Muscle layer of colon (tissue), 2 donors: ENCODE measurements around the gene ANKS3.

Experiments
- H3K27ac ChIP-seq: one replicate; pipeline ENCODE4 v1.7.0; 2013; ENCODE audit warnings: low read depth, mild to moderate bottlenecking, low read length, moderate library complexity
- H3K27me3 ChIP-seq, 2 donors: one replicate each; pipeline ENCODE4 v1.7.0; 2013; ENCODE audit warnings: low read length in 2 of 2, mild to moderate bottlenecking in 2 of 2; ENCODE audit not compliant: insufficient read depth in 2 of 2, control insufficient read depth in 1 of 2
- H3K36me3 ChIP-seq: one replicate; pipeline ENCODE4 v1.7.0; 2013; ENCODE audit warnings: mild to moderate bottlenecking, low read length; ENCODE audit not compliant: insufficient read depth
- H3K4me1 ChIP-seq: one replicate; pipeline ENCODE4 v1.7.0; 2013; ENCODE audit warnings: mild to moderate bottlenecking, low read length; ENCODE audit not compliant: insufficient read depth
- H3K4me3 ChIP-seq, 2 donors: one replicate each; pipeline ENCODE4 v1.7.0; 2013; ENCODE audit warnings: low read length in 2 of 2, low read depth in 1 of 2, mild to moderate bottlenecking in 1 of 2, moderate library complexity in 1 of 2
- H3K9ac ChIP-seq: one replicate; pipeline ENCODE4 v1.7.0; 2013; ENCODE audit warnings: low read length
- H3K9me3 ChIP-seq: one replicate; pipeline ENCODE4 v1.7.0; 2013; ENCODE audit warnings: mild to moderate bottlenecking, low read length
- donor health status: abdominal sarcoma.
- donor health status: Adenocarcinoma of cecum.

ANKS3 gene

DNA sequence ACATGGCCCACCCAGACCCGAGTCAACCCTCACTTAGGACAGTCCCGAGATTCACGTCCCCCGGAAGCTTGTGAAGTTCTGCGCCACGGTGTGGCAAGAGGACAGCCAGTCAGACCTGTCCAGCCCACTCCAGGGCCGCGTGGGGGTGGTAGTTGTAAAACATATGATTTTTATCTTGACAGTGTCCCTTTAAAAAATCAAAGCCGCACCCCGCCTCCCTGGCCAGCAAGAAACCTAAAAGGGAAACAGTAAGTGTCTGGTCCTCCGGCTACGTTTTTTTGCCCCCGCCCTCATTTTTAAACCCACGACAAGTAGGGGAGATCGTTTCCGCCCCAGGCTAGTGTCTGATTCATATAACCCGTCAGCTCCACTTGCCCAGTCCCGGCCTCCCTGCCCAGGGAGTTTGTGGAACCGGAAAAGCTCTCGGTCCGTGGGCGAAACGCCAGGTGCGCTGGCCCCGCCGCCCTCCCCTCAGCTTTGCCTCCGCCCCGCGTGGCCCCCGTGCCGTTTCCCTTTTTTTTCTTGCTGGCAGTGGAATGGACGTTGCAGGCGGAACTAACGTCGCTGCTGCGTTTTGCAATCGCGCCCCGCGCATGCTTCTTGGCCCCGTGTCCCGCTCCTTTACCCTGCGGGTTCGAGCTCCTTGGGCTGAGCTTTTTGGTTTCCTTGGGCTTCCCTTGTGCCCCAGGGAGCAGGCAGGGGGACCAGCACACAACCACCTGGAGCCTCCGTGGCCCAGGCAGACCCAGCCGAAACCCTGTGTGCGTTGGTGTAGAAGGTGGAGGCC, 54.0 kb downstream of the ANKS3 start:
- Histone ChIP-seq H3K9ac (no peak overlapping the region), H3K4me1 (peaks cover 14% of the 10 kb centered on the region), H3K4me3 (peak overlapping the region; percentile 18 to 27), H3K27ac (peak overlapping the region; percentile 63), H3K36me3 (peaks cover 23% of the 10 kb centered on the region), H3K9me3 (no peaks in the 10 kb centered on the region), H3K27me3 (no peaks in the 10 kb centered on the region)

DNA sequence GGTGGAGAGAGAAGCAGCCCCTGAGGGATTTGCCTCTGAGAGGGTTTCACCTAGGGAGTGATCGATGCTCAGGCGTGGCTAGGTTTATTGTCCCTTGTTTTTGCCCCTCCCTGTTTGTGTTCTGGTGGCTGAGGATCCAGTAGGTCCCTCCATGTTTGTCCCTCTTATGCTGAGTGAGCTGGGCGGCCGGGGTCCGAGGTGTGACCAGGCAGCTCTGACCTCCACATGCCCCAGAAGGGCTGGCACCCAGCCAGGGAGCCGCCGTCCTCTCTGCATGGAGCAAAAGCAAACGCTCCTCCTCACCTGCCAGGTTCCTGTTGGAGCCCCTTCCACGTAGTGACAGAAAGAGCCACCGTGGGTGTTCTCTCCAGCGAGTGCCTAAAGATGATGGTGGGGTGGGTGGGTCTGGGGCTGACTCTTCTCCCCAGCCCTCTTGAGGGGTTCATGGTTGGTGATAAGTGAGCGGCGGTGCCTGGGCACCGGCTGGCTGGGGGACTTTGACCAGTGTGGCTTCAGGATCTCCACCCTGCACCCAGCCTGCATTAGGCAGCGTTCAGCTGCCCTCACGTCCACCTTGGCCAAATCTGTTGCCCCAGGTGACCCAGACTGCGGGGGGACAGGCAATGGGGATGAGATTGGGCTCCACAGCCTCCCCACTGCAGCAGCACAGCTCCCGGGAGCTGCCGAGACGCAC, 54.8 kb downstream of the ANKS3 start:
- Histone ChIP-seq H3K27me3 (no peaks in the 10 kb centered on the region), H3K36me3 (peaks cover 15% of the 10 kb centered on the region), H3K4me1 (peaks cover 14% of the 10 kb centered on the region), H3K9me3 (no peaks in the 10 kb centered on the region), H3K4me3 (peak overlapping the region; percentile 18 to 27), H3K9ac (no peak overlapping the region), H3K27ac (peak overlapping the region; percentile 63)

DNA sequence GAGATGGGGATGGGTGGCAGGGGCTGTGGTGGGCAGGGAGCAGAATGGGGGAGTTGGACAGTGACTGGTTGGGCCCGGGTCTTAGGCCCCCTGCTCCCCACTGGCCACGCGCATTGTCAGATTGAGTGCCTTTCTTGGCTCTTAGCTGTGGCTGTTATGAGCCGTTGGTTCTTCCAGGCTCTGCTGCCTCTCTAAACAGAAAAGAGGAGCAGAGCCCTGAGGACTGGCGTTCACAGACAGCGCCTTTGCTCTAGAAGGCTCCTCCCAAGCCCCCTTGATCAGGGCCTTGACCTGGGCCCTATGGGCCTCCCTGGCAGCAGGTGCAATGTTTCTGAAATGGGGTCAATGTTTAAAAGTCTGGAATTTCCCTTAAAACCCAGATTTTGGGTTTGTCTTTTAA, 55.5 kb downstream of the ANKS3 start:
- H3K9ac ChIP-seq = no peak overlapping the region
- H3K4me1 ChIP-seq = peaks cover 14% of the 10 kb centered on the region
- H3K27ac ChIP-seq = no peak overlapping the region
- H3K9me3 ChIP-seq = no peaks in the 10 kb centered on the region
- H3K4me3 ChIP-seq = no peak overlapping the region
- H3K36me3 ChIP-seq = peaks cover 12% of the 10 kb centered on the region
- no peaks in the 10 kb centered on the region for H3K27me3 ChIP-seq

GRCh38 chr16:4677994-4678393, 56.1 kb downstream of the ANKS3 start:
- H3K9ac ChIP-seq = no peak overlapping the region
- H3K4me1 ChIP-seq = peaks cover 13% of the 10 kb centered on the region
- H3K9me3 ChIP-seq = no peaks in the 10 kb centered on the region
- H3K4me3 ChIP-seq = no peak overlapping the region
- no peaks in the 10 kb centered on the region for H3K27me3 ChIP-seq
- no peak overlapping the region for H3K27ac ChIP-seq
- H3K36me3 ChIP-seq = peaks cover 18% of the 10 kb centered on the region

DNA sequence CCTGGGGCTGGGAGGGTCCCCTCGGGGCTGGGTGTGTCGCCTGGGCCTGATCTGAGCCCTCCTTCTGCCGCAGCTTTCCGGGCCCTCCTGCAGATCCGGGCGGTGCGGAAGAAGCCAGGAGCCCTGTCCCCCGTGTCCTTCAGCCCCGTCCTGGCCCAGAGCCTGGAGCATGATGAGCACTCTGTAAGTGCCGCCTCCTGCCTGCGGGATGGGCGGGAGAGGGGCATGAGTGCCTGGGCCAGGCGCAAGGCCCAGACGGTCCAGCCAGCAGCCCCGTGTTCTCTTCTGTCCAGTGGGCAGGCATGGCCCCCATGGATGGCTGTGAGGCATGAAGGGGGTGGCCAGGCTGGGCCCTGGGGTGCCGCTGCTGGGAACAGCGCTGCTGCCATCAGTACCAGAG, 56.7 kb downstream of the ANKS3 start:
- no peak overlapping the region for H3K27ac ChIP-seq
- no peak overlapping the region for H3K9ac ChIP-seq
- H3K4me1 ChIP-seq = peaks cover 7% of the 10 kb centered on the region

DNA sequence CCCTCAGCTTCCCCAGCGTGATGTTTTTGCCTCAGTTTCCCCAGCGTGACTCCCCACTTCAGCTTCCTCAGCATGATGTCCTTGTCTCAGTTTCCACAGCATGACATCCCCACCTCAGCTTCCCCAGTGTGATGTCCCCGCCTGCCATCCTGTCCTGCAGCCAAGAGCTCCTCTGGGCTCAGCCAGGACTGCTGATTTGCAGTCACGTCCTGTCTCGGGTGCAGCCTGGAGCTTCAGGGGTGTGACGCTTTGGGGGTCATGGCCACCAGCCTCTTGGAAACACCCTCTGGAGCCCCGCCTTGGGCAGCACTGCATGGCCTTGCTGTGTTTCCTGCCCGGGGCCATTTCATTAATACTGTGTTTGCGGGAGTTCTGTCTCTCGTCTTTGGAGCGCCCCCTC, 57.2 kb downstream of the ANKS3 start:
- H3K36me3 ChIP-seq = peaks cover 20% of the 10 kb centered on the region
- no peak overlapping the region for H3K4me3 ChIP-seq
- peaks cover 4% of the 10 kb centered on the region for H3K4me1 ChIP-seq
- no peaks in the 10 kb centered on the region for H3K9me3 ChIP-seq
- H3K9ac ChIP-seq = no peak overlapping the region
- H3K27me3 ChIP-seq = no peaks in the 10 kb centered on the region
- H3K27ac ChIP-seq = no peak overlapping the region

More for the DNA sequence above, 56.7 kb downstream of the ANKS3 start:
- Histone ChIP-seq H3K9me3 (no peaks in the 10 kb centered on the region), H3K4me3 (no peak overlapping the region), H3K36me3 (peaks cover 20% of the 10 kb centered on the region), H3K27me3 (no peaks in the 10 kb centered on the region)

GRCh38 chr16:4675864-4676786, 57.9 kb downstream of the ANKS3 start:
- peaks cover 26% of the 10 kb centered on the region for H3K36me3 ChIP-seq
- no peak overlapping the region for H3K4me3 ChIP-seq
- H3K9ac ChIP-seq = no peak overlapping the region
- peaks cover 4% of the 10 kb centered on the region for H3K4me1 ChIP-seq
- H3K27me3 ChIP-seq = no peaks in the 10 kb centered on the region
- no peaks in the 10 kb centered on the region for H3K9me3 ChIP-seq
- H3K27ac ChIP-seq = no peak overlapping the region

DNA sequence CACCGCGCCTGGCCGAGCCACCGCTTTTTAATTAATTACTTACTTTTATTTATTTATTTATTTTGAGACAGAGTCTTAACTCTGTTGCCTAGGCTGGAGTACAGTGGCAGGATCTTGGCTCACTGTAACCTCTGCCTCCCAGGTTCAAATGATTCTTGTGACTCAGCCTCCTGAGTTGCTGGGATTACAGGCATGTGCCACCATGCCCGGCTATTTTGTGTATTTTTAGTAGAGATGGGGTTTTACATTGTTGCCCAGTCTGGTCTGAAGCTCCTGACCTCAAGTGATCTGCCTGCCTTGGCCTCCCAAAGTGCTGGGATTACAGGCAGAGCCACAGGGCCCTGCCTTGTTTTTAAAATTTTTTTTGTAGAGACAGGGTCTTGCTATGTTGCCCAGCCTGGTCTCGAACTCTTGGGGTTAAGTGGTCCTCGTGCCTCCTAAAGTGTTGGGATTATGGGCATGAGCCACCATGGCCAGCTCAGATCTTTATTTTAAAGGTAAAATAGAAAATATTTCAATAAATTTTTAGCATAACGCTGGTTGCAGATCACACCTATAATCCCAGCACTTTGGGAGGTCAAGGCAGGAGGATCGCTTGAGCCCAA, 59.0 kb downstream of the ANKS3 start:
- H3K27me3 ChIP-seq = no peaks in the 10 kb centered on the region
- no peak overlapping the region for H3K9ac ChIP-seq
- H3K4me1 ChIP-seq = no peaks in the 10 kb centered on the region
- H3K4me3 ChIP-seq = no peak overlapping the region
- no peak overlapping the region for H3K27ac ChIP-seq
- H3K9me3 ChIP-seq = no peaks in the 10 kb centered on the region
- H3K36me3 ChIP-seq = peaks cover 26% of the 10 kb centered on the region

- no peak overlapping the region for H3K27ac ChIP-seq
- H3K9me3 ChIP-seq = no peaks in the 10 kb centered on the region
- no peaks in the 10 kb centered on the region for H3K27me3 ChIP-seq
- no peak overlapping the region for H3K9ac ChIP-seq
- no peak overlapping the region for H3K4me3 ChIP-seq
- H3K4me1 ChIP-seq = no peaks in the 10 kb centered on the region
- peaks cover 36% of the 10 kb centered on the region for H3K36me3 ChIP-seq
Measured at GRCh38 chr16:4673387-4674046, 60.6 kb downstream of the ANKS3 start.

DNA sequence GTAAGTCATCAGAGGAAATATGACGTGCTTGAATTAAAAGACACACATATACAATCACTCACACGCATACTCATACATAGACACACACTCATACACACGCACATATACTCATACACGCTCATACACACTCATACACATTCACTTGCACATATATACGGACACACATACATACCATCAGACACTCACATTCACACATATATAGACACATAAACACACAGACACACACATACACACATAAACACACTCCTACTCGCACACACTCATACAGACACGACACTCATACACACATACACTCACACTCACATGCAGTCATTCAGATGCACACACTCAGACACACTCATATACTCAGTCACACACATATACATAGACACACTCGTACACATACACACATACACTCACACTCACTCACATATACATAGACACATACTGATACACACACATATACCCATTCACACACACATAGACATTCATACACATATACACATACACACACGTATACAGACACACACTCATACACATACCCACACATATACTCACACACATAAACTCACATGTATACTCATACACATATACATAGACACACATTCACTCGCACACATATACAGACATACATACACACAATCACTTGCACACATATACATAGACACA, 65.6 kb downstream of the ANKS3 start:
- Histone ChIP-seq H3K27me3 (no peaks in the 10 kb centered on the region), H3K4me3 (no peak overlapping the region)

More for the DNA sequence above, 65.6 kb downstream of the ANKS3 start:
- Histone ChIP-seq H3K9me3 (no peaks in the 10 kb centered on the region), H3K4me1 (no peaks in the 10 kb centered on the region), H3K36me3 (peaks cover 56% of the 10 kb centered on the region), H3K27ac (no peak overlapping the region), H3K9ac (no peak overlapping the region)
